ENCODE measurements around the gene CCDC192. TPM values are rescaled to one million over a fixed set of nuclear protein-coding genes. Genes with fewer than 3 reads are reported as not detected.

The CCDC192 gene
- polyA plus RNA-seq, 1 donor from 2014 or later, result not detected

DNA sequence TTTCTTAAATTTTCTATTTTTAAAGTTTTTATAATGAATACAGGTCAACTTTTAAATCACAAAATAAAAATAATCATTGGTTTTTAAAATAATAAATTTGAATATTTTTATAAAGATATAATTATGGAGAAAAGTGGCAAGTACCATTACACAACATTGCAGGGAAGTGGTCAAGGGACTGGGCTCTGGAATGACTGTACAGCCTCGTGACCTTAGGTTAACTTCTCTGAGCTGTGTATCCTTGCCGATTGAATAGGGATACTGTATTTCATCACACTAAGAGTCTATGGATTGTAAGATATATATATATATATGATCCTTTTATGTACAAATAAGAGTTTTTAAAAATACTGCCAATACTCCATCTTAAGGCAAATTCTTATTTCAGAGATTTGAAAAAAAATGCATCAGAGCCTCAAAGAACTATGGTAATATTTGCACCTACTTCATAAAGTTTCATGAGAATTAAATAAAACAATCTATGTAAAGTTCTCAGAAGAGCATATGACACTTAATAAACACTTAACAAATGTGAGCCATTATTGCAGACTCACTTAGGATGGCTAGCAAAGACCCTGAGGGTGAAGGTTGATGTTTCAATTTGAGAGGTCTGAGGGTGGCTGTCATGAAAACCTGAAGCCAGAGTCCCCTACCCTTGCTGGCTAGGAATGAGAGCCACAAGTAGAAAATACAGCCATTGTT is 136.5 kb downstream of the CCDC192 start:
- no peaks in the 10 kb centered on the region for H3F3A ChIP-seq (ENCODE audit: insufficient read depth, low read length, poor library complexity, severe bottlenecking)
- H3K27ac ChIP-seq (ENCODE audit: low read length), result no peak overlapping the region
- H3K4me2 ChIP-seq (ENCODE audit: low read length), result no peak overlapping the region
- H3K9me2 ChIP-seq (ENCODE audit: insufficient read depth, low read length), result no peaks in the 10 kb centered on the region
- H3K79me2 ChIP-seq (replicated peaks; ENCODE audit: insufficient read depth, low read length), result no peaks in the 10 kb centered on the region
- no peaks in the 10 kb centered on the region for H3K9me3 ChIP-seq (ENCODE audit: low read length)
- no peaks in the 10 kb centered on the region for H3K27me3 ChIP-seq (ENCODE audit: insufficient read depth, low read depth, low read length)
- no peak overlapping the region for H3K9ac ChIP-seq (ENCODE audit: low read length)
- no peaks in the 10 kb centered on the region for H4K20me1 ChIP-seq (ENCODE audit: insufficient read depth)
- H3K36me3 ChIP-seq (ENCODE audit: insufficient read depth, low read length), result no peaks in the 10 kb centered on the region
- no peak overlapping the region for H2AFZ ChIP-seq (ENCODE audit: low read depth, low read length)
- TF ChIP-seq, protein P1, sequence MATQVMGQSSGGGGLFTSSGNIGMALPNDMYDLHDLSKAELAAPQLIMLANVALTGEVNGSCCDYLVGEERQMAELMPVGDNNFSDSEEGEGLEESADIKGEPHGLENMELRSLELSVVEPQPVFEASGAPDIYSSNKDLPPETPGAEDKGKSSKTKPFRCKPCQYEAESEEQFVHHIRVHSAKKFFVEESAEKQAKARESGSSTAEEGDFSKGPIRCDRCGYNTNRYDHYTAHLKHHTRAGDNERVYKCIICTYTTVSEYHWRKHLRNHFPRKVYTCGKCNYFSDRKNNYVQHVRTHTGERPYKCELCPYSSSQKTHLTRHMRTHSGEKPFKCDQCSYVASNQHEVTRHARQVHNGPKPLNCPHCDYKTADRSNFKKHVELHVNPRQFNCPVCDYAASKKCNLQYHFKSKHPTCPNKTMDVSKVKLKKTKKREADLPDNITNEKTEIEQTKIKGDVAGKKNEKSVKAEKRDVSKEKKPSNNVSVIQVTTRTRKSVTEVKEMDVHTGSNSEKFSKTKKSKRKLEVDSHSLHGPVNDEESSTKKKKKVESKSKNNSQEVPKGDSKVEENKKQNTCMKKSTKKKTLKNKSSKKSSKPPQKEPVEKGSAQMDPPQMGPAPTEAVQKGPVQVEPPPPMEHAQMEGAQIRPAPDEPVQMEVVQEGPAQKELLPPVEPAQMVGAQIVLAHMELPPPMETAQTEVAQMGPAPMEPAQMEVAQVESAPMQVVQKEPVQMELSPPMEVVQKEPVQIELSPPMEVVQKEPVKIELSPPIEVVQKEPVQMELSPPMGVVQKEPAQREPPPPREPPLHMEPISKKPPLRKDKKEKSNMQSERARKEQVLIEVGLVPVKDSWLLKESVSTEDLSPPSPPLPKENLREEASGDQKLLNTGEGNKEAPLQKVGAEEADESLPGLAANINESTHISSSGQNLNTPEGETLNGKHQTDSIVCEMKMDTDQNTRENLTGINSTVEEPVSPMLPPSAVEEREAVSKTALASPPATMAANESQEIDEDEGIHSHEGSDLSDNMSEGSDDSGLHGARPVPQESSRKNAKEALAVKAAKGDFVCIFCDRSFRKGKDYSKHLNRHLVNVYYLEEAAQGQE (IDR thresholded peaks at IDR 0.05; ENCODE audit: borderline replicate concordance), result no peak
- no peak for TF ChIP-seq SMC3 (conservative IDR thresholded peaks at IDR 0.05; ENCODE audit: poor library complexity)
- no peak for TF ChIP-seq TAF1 (IDR thresholded peaks at IDR 0.05; ENCODE audit: low read depth)
- TF ChIP-seq, protein P2, sequence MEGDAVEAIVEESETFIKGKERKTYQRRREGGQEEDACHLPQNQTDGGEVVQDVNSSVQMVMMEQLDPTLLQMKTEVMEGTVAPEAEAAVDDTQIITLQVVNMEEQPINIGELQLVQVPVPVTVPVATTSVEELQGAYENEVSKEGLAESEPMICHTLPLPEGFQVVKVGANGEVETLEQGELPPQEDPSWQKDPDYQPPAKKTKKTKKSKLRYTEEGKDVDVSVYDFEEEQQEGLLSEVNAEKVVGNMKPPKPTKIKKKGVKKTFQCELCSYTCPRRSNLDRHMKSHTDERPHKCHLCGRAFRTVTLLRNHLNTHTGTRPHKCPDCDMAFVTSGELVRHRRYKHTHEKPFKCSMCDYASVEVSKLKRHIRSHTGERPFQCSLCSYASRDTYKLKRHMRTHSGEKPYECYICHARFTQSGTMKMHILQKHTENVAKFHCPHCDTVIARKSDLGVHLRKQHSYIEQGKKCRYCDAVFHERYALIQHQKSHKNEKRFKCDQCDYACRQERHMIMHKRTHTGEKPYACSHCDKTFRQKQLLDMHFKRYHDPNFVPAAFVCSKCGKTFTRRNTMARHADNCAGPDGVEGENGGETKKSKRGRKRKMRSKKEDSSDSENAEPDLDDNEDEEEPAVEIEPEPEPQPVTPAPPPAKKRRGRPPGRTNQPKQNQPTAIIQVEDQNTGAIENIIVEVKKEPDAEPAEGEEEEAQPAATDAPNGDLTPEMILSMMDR (IDR thresholded peaks at IDR 0.05; ENCODE audit: poor library complexity, severe bottlenecking), result no peak
- TF ChIP-seq EP300 (conservative IDR thresholded peaks at IDR 0.05; ENCODE audit: poor library complexity, severe bottlenecking), result no peak
- H3K4me3 ChIP-seq (ENCODE audit: low read length), result no peak overlapping the region

DNA sequence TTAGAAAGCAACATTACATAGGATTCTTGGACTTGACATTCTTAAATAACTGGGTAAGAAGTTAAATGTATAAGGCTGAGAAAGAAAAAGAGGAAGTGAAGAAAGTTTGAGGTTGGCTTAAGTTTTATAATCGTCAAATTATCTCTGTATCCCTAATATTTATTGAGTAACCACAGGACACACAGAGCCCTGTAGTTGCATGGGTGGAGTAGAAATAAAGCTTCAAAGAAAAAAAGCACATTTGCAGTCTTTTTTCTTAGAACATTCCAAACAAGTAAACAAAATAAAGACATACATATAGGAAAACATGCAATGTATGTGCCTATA is 137.0 kb downstream of the CCDC192 start:
- Histone ChIP-seq H2AFZ (ENCODE audit: low read depth, low read length) (no peak overlapping the region), H3K9me3 (ENCODE audit: low read length) (no peaks in the 10 kb centered on the region), H3K79me2 (replicated peaks; ENCODE audit: insufficient read depth, low read length) (no peaks in the 10 kb centered on the region), H3K4me2 (ENCODE audit: low read length) (no peak overlapping the region), H3K9ac (ENCODE audit: low read length) (no peak overlapping the region), H3F3A (ENCODE audit: insufficient read depth, low read length, poor library complexity, severe bottlenecking) (no peaks in the 10 kb centered on the region), H3K4me3 (ENCODE audit: low read length) (no peak overlapping the region), H3K9me2 (ENCODE audit: insufficient read depth, low read length) (no peaks in the 10 kb centered on the region), H4K20me1 (ENCODE audit: insufficient read depth) (no peaks in the 10 kb centered on the region), H3K27ac (ENCODE audit: low read length) (no peak overlapping the region), H3K27me3 (ENCODE audit: insufficient read depth, low read depth, low read length) (no peaks in the 10 kb centered on the region), H3K36me3 (ENCODE audit: insufficient read depth, low read length) (no peaks in the 10 kb centered on the region)
- TF ChIP-seq EP300 (conservative IDR thresholded peaks at IDR 0.05; ENCODE audit: poor library complexity, severe bottlenecking) (no peak), SMC3 (conservative IDR thresholded peaks at IDR 0.05; ENCODE audit: poor library complexity) (no peak), RAD21 (conservative IDR thresholded peaks at IDR 0.05) (no peak), MXI1 (conservative IDR thresholded peaks at IDR 0.05; ENCODE audit: poor library complexity, severe bottlenecking) (no peak), POLR2AphosphoS5 (IDR thresholded peaks at IDR 0.05) (no peak), TAF1 (IDR thresholded peaks at IDR 0.05; ENCODE audit: low read depth) (no peak), EZH2 (IDR thresholded peaks at IDR 0.05; ENCODE audit: borderline replicate concordance, insufficient read depth, low read length, poor library complexity, severe bottlenecking) (no peak)
- TF ChIP-seq, protein P2 (IDR thresholded peaks at IDR 0.05; ENCODE audit: poor library complexity, severe bottlenecking), result no peak
- TF ChIP-seq, protein P1 (IDR thresholded peaks at IDR 0.05; ENCODE audit: borderline replicate concordance), result no peak

Data from neural cell (in vitro differentiated cells).